ENCODE data around the gene SDCCAG8.

DNA sequence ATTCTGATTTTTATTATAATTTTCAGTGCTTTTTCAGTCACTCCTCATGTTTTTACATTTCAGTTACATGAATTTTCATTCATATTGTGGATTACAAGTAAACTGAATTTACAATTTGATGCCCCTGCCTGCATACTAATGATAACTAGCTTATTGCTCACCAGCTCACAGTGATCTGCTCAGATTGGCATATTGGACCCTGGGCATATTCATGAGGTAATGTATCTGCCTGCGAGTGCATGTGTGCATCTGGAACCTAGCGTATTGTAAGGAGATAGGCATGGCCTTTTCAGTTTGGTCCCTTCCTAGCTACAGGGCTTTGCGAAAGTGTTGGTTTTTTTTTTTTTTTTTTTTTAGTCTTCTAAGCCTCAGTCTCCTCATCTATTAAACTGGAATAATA lies 213.7 kb downstream of the SDCCAG8 start:
- TF ChIP-seq CTCF (IDR thresholded peaks at IDR 0.05; ENCODE audit: low read depth, low read length), result no peak
- no peak for TF ChIP-seq EZH2phosphoT487 (IDR thresholded peaks at IDR 0.05; ENCODE audit: low read depth)
